Kidney (tissue), 14 donors: Measurements from ENCODE around the gene PCSK5. TPM values are rescaled to one million over a fixed set of nuclear protein-coding genes. Genes with fewer than 3 reads are reported as not detected.

Experiments used
- DNase-seq, 5 donors: peaks; one replicate each; pipeline ENCODE4 v3.0.0-alpha.2; 2013 to 2020
- FAIRE-seq: peaks from 2 replicates; lab custom pipeline; 2012; peaks lifted over from hg19 to GRCh38; lab: Jason Lieb, UNC
- H3K27ac ChIP-seq, 2 donors: one replicate each; pipeline ENCODE4 v1.7.0; 2013; ENCODE audit warnings: low read depth in 2 of 2, low read length in 2 of 2, inconsistent platforms in 1 of 2
- H3K27me3 ChIP-seq: one replicate; pipeline ENCODE4 v1.7.1; 2013; ENCODE audit warnings: low read length, inconsistent platforms; ENCODE audit not compliant: control insufficient read depth, insufficient read depth
- H3K36me3 ChIP-seq, 3 donors: one replicate each; pipeline versions ENCODE4 v1.7.0 to v1.7.1; 2013; ENCODE audit warnings: low read length in 3 of 3, control low read depth in 1 of 3, inconsistent platforms in 1 of 3; ENCODE audit not compliant: insufficient read depth in 3 of 3, control insufficient read depth in 2 of 3
- H3K4me1 ChIP-seq, 3 donors: one replicate each; pipeline versions ENCODE4 v1.7.0 to v1.7.1; 2013; ENCODE audit warnings: low read length in 3 of 3, inconsistent platforms in 1 of 3, low read depth in 1 of 3; ENCODE audit not compliant: control insufficient read depth in 2 of 3, insufficient read depth in 2 of 3
- H3K4me3 ChIP-seq, 3 donors: one replicate each; pipeline versions ENCODE4 v1.7.0 to v1.8.1; 2013; ENCODE audit warnings: low read length in 3 of 3, control low read depth in 1 of 3, inconsistent platforms in 1 of 3
- H3K9ac ChIP-seq, 3 donors: one replicate each; pipeline versions ENCODE4 v1.7.0 to v1.7.1; 2013; ENCODE audit warnings: low read length in 3 of 3, control low read depth in 1 of 3, inconsistent platforms in 1 of 3
- H3K9me3 ChIP-seq, 3 donors: one replicate each; pipeline versions ENCODE4 v1.7.0 to v1.7.1; 2013; ENCODE audit warnings: low read length in 3 of 3, control low read depth in 1 of 3, inconsistent platforms in 1 of 3; ENCODE audit not compliant: control insufficient read depth in 2 of 3, insufficient read depth in 1 of 3
- intact Hi-C: fragments of 100-400 bp; cut with DNase I; formaldehyde crosslinking; loops from one replicate; pipeline ENCODE4 v1.11.1; 2022
- polyA plus RNA-seq: library from polyadenylated mRNA; stranded (reverse); fragments of 350-450 nt; fragmentation: Illumina TruSeq; extraction: RNeasy Lipid Tissue Mini Kit (QIAGEN cat#74804); gene quantifications from one replicate; pipeline ENCODE4 v1.2.3, GENCODE V29; 2014; ENCODE audit warnings: low read depth, low replicate concordance; ENCODE audit not compliant: insufficient read depth
- total RNA-seq: library from RNA; stranded (reverse); fragmentation: NEBNext Ultra II Directional; extraction: Animal tissue kit (Norgen Biotek cat#: 25700); gene quantifications from one replicate; pipeline ENCODE4 v1.2.1, GENCODE V29; 2021
- TF ChIP-seq, protein P1 (sequence below): IDR thresholded peaks from 3 replicates; pipeline ENCODE4 v1.5.1; 2012; ENCODE audit warnings: mild to moderate bottlenecking, moderate library complexity, borderline replicate concordance; ENCODE audit not compliant: insufficient read depth; ENCODE audit errors: extremely low read depth
- donor health status: control.
- donor health status: control.
- donor health status: control.
- donor health status: control.
- donor health status: control.
- donor health status: DM: yes; HTN: yes; CAD: no.
- donor health status: Normal renal cell carcinoma (clear cell type).

The PCSK5 gene
- total and polyA plus RNA-seq, 2 donors from 2014 or later = 1.6 to 14.7 TPM

DNA sequence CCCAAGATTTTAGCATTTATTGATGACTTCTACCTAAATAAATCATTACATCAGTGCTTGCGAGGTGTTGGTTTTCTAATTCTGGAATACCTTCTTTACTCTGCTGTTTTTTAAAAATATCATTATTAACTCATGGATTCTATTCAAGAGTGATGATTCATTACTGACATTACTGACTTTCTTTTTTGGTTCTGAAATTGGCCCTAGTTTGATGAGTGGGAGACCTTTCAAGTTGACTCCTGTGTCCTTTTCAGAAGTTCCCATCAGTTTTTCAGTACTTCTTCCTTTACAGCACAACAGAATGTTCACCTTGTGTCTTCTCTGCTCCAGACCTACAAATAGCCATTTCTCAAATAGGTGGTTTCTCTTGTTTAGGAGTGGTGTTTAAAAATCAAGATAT, 114.1 kb downstream of the PCSK5 start:
- Histone ChIP-seq H3K4me1 (no peaks in the 10 kb centered on the region), H3K4me3 (no peak overlapping the region), H3K9me3 (no peaks in the 10 kb centered on the region), H3K27ac (no peak overlapping the region), H3K36me3 (no peaks in the 10 kb centered on the region), H3K27me3 (no peaks in the 10 kb centered on the region), H3K9ac (no peak overlapping the region)
- TF ChIP-seq, protein P1, sequence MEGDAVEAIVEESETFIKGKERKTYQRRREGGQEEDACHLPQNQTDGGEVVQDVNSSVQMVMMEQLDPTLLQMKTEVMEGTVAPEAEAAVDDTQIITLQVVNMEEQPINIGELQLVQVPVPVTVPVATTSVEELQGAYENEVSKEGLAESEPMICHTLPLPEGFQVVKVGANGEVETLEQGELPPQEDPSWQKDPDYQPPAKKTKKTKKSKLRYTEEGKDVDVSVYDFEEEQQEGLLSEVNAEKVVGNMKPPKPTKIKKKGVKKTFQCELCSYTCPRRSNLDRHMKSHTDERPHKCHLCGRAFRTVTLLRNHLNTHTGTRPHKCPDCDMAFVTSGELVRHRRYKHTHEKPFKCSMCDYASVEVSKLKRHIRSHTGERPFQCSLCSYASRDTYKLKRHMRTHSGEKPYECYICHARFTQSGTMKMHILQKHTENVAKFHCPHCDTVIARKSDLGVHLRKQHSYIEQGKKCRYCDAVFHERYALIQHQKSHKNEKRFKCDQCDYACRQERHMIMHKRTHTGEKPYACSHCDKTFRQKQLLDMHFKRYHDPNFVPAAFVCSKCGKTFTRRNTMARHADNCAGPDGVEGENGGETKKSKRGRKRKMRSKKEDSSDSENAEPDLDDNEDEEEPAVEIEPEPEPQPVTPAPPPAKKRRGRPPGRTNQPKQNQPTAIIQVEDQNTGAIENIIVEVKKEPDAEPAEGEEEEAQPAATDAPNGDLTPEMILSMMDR = no peak
- DNase-seq = no peak
- intact Hi-C loops = no loop called here
- no peak for FAIRE-seq

DNA sequence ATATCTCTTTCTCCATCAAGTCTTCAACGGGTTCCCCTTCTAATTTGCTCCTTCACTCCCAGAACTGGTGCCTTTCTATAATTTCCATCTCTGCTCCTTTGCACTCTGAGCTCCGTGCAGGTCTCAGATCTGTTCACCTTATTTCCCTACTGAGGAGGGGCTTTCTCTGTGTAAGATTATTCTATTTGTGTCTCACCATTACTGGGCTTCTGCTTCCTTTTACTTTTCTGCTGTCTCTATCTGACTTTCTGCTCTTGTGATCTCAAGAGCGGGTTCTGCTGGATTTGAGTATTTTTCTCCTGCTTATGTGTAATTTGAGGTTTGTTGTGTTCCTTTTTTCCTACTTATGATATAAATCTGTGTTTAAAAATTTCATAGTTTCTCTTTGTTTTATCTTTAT, 117.5 kb downstream of the PCSK5 start:
- intact Hi-C loops = no loop called here
- no peaks in the 10 kb centered on the region for H3K4me1 ChIP-seq
- DNase-seq (no peak), FAIRE-seq (no peak)
- H3K9me3 ChIP-seq = no peaks in the 10 kb centered on the region
- no peaks in the 10 kb centered on the region for H3K27me3 ChIP-seq
- TF ChIP-seq, protein P1 = no peak
- H3K4me3 ChIP-seq = no peak overlapping the region
- no peak overlapping the region for H3K9ac ChIP-seq
- no peak overlapping the region for H3K27ac ChIP-seq
- no peaks in the 10 kb centered on the region for H3K36me3 ChIP-seq

DNA sequence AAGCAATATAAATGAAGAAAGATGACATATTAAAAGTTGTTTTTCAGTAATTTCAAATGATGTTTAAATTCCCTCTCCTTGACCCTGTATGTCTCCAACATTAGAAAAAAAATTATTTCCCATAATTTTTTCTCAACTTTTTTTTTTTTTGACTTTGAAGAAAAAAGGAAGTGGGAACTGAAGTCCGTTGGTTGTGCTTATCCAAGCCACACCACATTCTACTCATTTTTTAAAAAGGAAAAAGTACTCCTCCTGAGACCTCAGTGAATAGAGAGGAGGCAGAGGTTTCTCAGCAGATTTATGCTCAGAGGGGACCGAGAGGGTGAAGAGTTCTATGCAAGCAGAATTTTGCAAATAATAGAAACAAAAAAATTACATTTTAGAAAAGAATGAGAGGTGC, 123.3 kb downstream of the PCSK5 start:
- intact Hi-C loops = no loop called here
- no peaks in the 10 kb centered on the region for H3K36me3 ChIP-seq
- no peaks in the 10 kb centered on the region for H3K4me1 ChIP-seq
- no peaks in the 10 kb centered on the region for H3K9me3 ChIP-seq
- no peak overlapping the region for H3K4me3 ChIP-seq
- TF ChIP-seq, protein P1 = no peak
- H3K27me3 ChIP-seq = no peaks in the 10 kb centered on the region
- FAIRE-seq = no peak
- no peak for DNase-seq
- H3K27ac ChIP-seq = no peak overlapping the region
- no peak overlapping the region for H3K9ac ChIP-seq

DNA sequence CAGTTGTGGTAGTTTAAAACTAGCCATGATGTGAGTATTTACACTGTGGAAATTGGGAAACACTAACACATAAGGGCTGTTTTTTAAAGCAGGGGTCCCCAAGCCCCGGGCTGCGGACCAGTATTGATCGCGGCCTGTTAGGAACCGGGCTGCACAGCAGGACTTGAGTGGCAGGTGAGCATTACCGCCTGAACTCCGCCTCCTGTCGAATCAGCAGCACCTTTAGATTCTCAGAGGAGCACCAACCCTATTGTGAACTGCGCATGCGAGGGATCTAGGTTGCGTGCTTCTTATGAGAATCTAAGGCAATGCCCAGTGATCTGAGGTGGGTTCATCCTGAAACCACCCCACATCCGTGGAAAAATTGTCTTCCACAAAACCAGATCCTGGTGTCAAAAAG, 127.8 kb downstream of the PCSK5 start:
- TF ChIP-seq, protein P1 = no peak
- intact Hi-C loops = no loop called here
- FAIRE-seq (no peak), DNase-seq (peak in 1 of 5 donors; percentile 41)
- H3K9ac ChIP-seq = no peak overlapping the region
- no peaks in the 10 kb centered on the region for H3K27me3 ChIP-seq
- no peaks in the 10 kb centered on the region for H3K4me1 ChIP-seq
- H3K4me3 ChIP-seq = no peak overlapping the region
- H3K36me3 ChIP-seq = no peaks in the 10 kb centered on the region
- H3K27ac ChIP-seq = no peak overlapping the region
- no peaks in the 10 kb centered on the region for H3K9me3 ChIP-seq
